Psoas muscle (tissue), 8 donors: ENCODE measurements around the gene MGME1. TPM values are rescaled to one million over a fixed set of nuclear protein-coding genes. Genes with fewer than 3 reads are reported as not detected.

ENCODE experiments used
- ATAC-seq, 4 donors: fragments of 200-7000 bp; cut with Tn5 transposase; one replicate each; pipeline ENCODE4 v1.9.1; 2020; ENCODE audit warnings: moderate library complexity in 3 of 4, mild to moderate bottlenecking in 2 of 4
- DNase-seq, 2 donors: peaks; one replicate each; pipeline ENCODE4 v3.0.0-alpha.2; 2020
- H3K27ac ChIP-seq: fragments of 200-600 bp; one replicate; pipeline ENCODE4 v1.8.0; 2022
- H3K27me3 ChIP-seq, 3 donors: fragments of 200-600 bp in 1 of 3; one replicate each; pipeline versions ENCODE4 v1.6.1 to v1.8.0; 2013 to 2022; ENCODE audit warnings: low read length in 2 of 3, mild to moderate bottlenecking in 2 of 3, moderate library complexity in 1 of 3; ENCODE audit not compliant: insufficient read depth in 3 of 3
- H3K36me3 ChIP-seq, 2 donors: fragments of 200-600 bp in 1 of 2; one replicate each; pipeline versions ENCODE4 v1.6.1 to v1.8.0; 2013 to 2022; ENCODE audit warnings: low read depth in 1 of 2, mild to moderate bottlenecking in 1 of 2, moderate library complexity in 1 of 2; ENCODE audit not compliant: insufficient read depth in 1 of 2
- H3K4me1 ChIP-seq: fragments of 200-600 bp; one replicate; pipeline ENCODE4 v1.8.0; 2022
- H3K4me3 ChIP-seq: fragments of 200-600 bp; one replicate; pipeline ENCODE4 v1.8.0; 2022; ENCODE audit warnings: mild to moderate bottlenecking
- H3K9me3 ChIP-seq: fragments of 200-600 bp; one replicate; pipeline ENCODE4 v1.8.0; 2022
- WGBS, 3 donors: extraction: QIAGEN DNeasy Blood & Tissue Kit; methylation state at CpG; one replicate each; pipeline versions ENCODE4 v1.1.6 to v1.1.7; 2013; 5-methylcytosine and 5-hydroxymethylcytosine counted together
- intact Hi-C, 2 donors: fragments of 100-400 bp; cut with DNase I; formaldehyde crosslinking; loops; one replicate each; pipeline versions ENCODE4 v1.11.0 to v1.14.2; 2022
- polyA plus RNA-seq, 3 donors: library from polyadenylated mRNA; stranded (reverse); fragments of 200-250 nt; gene quantifications; one replicate each; pipeline ENCODE4 v1.2.3, GENCODE V29; 2013
- total RNA-seq, 4 donors: library from RNA; stranded (reverse); fragmentation: NEBNext Ultra II Directional in 2 of 4; extraction: Animal tissue kit (Norgen Biotek cat#: 25700) in 2 of 4; gene quantifications; one replicate each; pipeline versions ENCODE4 v1.2.1 to v1.2.4, GENCODE V29; 2021 to 2023
- TF ChIP-seq, protein P1 (sequence below): fragments of 200-600 bp; IDR thresholded peaks from one replicate; pipeline ENCODE4 v1.8.0; 2022; ENCODE audit warnings: antibody characterized with exemption
- donor health status: healthy with polysubstance abuse.
- donor health status: DM: no; HTN: no; CAD: no; lungs with moderate emphysema.
- donor health status: Bipolar disorder and iron deficiency.
- donor health status: healthy.
- donor health status: DM: yes; HTN: yes; CAD: no.
- donor health status: DM: no; HTN: no; CAD: no.
- donor health status: DM: no; HTN: no; CAD: no.
- donor health status: DM: yes; HTN: yes; CAD: no.

The MGME1 gene
- total and polyA plus RNA-seq, 7 donors: 4.3 to 21.8 (median 9.2) TPM

DNA sequence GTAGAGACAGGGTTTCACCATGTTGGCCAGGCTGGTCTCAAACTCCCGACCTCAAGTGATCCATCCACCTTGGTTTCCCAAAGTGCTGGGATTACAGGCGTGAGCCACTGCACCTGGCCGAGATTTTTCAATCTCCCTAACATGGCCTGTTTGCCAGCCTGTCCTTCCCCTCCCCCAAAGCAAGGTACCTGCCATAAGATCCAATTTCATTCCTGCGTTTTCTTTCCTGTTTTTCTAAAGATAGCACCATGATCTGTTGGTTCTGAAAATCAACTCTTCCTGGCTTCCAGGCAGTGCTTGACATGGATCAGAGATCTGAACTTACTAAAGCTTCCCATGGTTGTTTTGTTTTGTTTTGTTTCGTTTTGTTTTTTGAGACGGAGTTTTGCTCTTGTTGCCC lies 7.5 kb downstream of the MGME1 start:
- intact Hi-C loops: no loop called here
- H3K27ac ChIP-seq: peak overlapping the region; percentile 98
- no peaks in the 10 kb centered on the region for H3K9me3 ChIP-seq
- H3K4me1 ChIP-seq: peaks cover 36% of the 10 kb centered on the region
- H3K27me3 ChIP-seq: no peaks in the 10 kb centered on the region
- no peak for DNase-seq
- H3K36me3 ChIP-seq: peaks cover 0 to 25% of the 10 kb centered on the region in 2 donors
- TF ChIP-seq, protein P1, sequence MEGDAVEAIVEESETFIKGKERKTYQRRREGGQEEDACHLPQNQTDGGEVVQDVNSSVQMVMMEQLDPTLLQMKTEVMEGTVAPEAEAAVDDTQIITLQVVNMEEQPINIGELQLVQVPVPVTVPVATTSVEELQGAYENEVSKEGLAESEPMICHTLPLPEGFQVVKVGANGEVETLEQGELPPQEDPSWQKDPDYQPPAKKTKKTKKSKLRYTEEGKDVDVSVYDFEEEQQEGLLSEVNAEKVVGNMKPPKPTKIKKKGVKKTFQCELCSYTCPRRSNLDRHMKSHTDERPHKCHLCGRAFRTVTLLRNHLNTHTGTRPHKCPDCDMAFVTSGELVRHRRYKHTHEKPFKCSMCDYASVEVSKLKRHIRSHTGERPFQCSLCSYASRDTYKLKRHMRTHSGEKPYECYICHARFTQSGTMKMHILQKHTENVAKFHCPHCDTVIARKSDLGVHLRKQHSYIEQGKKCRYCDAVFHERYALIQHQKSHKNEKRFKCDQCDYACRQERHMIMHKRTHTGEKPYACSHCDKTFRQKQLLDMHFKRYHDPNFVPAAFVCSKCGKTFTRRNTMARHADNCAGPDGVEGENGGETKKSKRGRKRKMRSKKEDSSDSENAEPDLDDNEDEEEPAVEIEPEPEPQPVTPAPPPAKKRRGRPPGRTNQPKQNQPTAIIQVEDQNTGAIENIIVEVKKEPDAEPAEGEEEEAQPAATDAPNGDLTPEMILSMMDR: no peak
- 34 to 50% (median 42%) methylated on average over 6 of the region's 6 CpGs for WGBS, 3 donors
- H3K4me3 ChIP-seq: peak overlapping the region; percentile 37
- peak; percentile 85 to 88 (median 86) for ATAC-seq

DNA sequence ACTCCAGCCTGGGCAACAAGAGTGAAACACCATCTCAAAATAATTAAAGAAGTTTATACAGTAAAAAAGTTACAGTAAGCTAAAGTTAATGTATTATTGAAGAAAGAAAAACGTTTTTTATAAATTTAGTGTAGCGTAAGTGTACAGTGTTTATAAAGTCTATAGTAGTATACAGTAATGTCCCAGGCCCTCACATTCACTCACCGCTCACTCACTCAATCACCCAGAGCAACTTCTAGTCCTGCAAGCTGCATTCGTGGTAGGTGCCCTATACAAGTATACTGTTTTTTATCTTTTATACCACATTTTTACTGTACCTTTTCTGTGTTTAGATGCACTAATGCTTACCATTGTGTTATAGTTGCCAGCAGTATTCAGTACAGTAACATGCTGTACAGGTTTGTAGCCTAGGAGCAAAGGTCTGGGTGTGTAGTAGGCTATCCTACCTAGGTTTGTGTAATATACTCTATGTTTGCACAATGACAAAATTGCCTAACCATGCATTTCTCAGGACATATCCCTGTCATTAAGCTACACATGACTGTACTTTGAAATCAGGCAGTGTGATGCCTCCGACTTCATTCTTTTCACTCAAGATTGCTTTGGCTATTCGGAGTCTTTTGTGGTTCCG lies 16.7 kb downstream of the MGME1 start:
- peak; percentile 70 to 91 (median 80) for ATAC-seq
- H3K27ac ChIP-seq: no peak overlapping the region
- no peak for DNase-seq
- H3K36me3 ChIP-seq: peaks cover 3 to 49% of the 10 kb centered on the region in 2 donors
- H3K27me3 ChIP-seq: no peaks in the 10 kb centered on the region
- no peaks in the 10 kb centered on the region for H3K4me1 ChIP-seq
- TF ChIP-seq, protein P1: no peak
- no peak overlapping the region for H3K4me3 ChIP-seq
- no peaks in the 10 kb centered on the region for H3K9me3 ChIP-seq
- intact Hi-C loops: no loop called here
- WGBS, 3 donors: 87 to 96% (median 94%) methylated on average over 7 of the region's 7 CpGs

DNA sequence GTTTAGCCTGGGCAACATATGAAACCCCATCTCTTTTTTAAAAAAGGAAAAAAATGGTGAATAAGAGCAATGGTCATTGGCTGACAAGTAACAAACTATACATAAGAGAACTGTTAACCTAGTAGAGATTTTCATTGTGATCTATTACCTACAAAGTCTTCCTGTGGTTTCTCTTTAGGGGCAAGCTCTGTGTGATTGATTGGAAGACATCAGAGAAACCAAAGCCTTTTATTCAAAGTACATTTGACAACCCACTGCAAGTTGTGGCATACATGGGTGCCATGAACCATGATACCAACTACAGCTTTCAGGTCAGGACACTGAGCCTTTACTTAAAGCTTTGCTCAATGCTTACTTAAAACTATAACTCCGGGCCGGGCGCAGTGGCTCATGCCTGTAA lies 19.2 kb downstream of the MGME1 start:
- Histone ChIP-seq H3K9me3 (no peaks in the 10 kb centered on the region), H3K27me3 (no peaks in the 10 kb centered on the region), H3K36me3 (peaks cover 3 to 40% of the 10 kb centered on the region in 2 donors), H3K4me1 (no peaks in the 10 kb centered on the region), H3K27ac (no peak overlapping the region), H3K4me3 (no peak overlapping the region)
- intact Hi-C loops: no loop called here
- TF ChIP-seq, protein P1: no peak
- ATAC-seq (no peak), DNase-seq (no peak)
- WGBS, 3 donors: 94 to 96% (median 95%) methylated on average over 3 of the region's 3 CpGs

DNA sequence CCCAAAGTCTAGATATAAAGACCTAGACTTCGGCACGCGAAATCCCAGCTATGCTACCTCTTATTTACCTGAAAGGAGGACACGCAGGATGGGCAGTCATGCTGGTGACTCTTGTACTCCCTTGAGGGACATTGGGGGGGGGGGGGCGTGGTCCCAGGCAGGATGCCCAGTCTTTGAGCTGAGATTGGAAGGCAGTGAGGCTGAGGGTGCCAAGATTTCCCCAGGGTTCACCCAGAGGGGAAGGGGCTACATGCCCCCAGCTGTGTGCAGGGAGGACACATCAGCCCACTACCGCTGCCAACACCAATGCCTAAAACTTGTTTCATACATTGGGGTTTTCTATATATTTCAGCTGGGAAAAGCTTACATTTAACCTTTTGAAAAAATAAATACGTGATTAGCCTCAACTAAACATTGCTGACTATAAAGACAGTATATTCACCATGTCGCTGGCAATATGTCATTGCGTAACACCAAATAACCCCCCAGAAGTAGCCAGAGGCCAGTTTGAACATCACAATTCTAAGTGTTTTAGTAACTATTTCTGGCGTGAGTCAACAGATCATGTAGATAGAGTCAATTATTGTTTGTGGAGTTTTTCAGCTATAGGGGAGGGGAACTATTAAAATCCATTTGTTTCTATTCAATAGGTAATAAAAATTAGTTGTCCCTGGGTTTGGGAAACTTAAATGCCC lies 21.6 kb downstream of the MGME1 start:
- Histone ChIP-seq H3K9me3 (no peaks in the 10 kb centered on the region), H3K27me3 (no peaks in the 10 kb centered on the region), H3K27ac (no peak overlapping the region), H3K4me1 (no peaks in the 10 kb centered on the region), H3K4me3 (no peak overlapping the region), H3K36me3 (peaks cover 3 to 35% of the 10 kb centered on the region in 2 donors)
- DNase-seq (no peak), ATAC-seq (no peak)
- WGBS, 3 donors: 86 to 90% (median 87%) methylated on average over 10 of the region's 10 CpGs
- intact Hi-C loops: loop anchor here (10.0 kb wide), 2 partner anchors 456 to 486 kb away; partner anchors contain the start of gene BFSP1 (in 1 of the 2)
- TF ChIP-seq, protein P1: no peak
